Hematopoietic multipotent progenitor cell treated with erythropoietin and hydrocortisone succinate and interleukin-3 and kit ligand, for 8 days (in vitro differentiated cells): Measurements from ENCODE around the gene ACAP2.
A peak's percentile ranks its signal among the peaks of the same experiment; 100 is the strongest.
"Not testable (repeated sequence)": the region's sequence is repeated elsewhere in the genome, so short reads cannot be mapped to it uniquely, and the experiment has no call there.

ENCODE experiments used
- DNase-seq: peaks from one replicate; pipeline ENCODE4 v3.0.0-alpha.2; 2015

The ACAP2 gene

DNA sequence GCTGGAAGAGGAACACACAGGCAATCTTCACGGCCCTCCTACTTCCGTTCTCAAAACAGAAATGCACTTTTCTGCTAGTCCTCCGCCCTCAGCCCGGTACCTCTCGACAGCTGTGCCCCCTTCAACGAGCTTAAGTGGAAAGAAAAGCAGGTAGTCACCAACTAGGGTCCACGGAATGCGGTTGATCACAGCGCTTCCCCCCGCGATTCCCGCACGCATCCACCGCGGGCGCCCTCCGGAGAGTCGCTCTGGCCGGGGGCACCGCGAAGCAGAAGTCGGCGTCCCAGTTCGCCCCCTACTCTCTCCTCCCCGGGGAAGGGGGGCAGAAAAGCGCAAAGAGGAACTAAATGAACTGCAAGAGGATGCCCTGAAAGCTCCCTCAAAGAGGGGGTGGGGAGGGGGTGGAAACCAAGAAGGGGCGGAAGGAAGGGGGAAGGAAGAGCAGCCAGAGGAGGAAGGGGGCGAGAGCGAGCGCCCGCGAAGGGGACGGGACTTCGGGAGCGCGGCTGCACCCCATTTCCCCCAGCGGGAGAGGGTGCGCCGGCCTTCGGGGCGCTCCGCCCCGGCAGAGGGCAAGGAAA is 738 bp downstream of the ACAP2 start:
- DNase-seq = peak; percentile 52

DNA sequence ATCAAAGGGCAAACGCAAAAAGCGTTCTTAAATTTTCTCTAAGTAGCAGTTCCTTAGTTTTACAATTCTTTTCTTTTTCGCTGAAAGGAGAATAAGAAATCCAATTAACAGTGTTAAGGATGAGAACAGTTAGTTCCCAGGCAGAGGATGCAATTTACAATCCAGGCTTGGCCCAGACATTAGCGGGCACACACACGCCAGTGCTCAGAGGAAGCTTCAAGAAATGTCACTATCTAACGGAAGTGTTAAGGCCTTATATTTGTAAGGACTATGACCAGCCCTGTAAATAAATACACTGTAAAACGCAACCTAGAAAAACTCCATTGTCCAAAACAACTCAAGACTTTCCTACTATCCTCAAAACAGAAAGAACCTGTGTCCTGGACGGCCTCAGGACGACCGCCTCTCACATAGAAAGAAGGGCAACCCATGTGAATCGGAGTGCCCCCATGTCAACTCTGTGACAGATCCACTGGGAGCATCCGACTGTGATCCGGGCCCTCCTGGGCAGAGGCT is 1.3 kb downstream of the ACAP2 start:
- DNase-seq = no peak

DNA sequence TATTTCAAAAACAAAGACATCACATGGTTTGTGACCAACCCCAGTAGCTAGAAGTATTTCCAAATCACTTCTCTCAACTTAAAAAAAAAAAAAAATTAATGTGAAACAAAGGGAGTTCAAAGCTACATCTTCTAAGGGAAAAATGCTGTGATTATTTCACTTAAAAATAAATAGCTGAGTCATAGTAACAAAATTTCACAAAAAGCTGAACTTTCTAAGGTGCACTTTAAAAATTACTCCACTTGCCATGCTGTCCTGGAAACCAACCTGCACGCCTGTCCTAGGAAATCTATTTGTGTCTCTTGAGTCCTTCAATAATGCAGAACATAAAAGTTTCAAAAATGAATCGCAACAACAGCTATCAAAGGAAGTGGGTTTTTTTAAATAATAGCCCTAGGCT is 1.8 kb downstream of the ACAP2 start:
- no peak for DNase-seq

DNA sequence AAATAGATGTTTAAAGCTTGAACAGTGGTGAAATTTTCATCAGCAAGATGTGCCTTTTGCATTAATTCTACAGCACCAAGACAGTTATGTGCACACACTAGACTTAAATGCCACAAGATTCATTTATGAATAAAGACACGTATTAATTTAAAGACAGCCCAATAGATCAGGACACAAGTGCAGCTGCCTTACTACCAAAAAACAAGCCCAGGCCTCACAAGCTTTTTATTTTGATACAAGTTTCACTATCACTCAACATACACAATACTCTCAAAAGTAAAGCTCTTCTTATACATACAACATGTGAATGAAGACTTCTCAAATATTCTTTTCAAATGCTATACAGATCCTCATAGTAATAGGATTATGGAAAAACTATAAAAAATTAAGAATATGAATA is 2.4 kb downstream of the ACAP2 start:
- DNase-seq = no peak

DNA sequence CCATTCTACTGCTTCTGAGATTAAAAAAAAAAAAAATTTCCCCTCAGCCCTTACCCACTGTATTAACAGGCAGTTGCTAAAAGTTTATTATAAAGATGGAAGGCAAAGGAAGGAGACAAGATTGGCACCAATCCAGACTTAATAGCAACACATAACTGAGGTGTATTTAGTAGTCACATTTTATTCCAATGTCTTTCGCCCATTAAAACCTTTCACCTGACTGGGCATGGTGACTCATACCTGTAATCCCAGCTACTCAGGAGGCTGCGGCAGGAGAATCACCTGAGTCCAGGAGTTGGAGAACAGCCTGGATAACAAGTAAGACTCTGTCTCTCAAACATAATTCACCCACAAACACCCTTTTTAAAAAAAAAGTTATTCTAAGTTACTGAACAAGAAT is 4.4 kb downstream of the ACAP2 start:
- DNase-seq = peak; percentile 16

DNA sequence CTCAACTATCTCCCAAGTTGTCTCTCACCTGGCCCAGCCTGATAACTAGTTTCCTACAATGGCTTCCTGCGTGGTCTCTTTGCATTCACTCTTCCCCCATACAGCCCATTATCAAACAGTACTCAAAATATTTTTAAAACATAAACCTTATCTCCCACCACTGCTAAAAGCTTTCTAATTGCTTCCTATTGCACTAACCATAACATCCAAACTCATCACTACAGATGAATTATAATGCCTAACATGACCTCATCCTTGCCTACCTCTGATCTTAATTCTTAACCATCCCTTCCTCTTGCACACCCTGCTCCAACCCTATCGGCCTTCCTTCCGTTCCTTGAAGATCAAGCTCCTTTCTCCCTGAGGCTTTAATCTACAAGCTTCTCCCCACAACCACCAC is 17.0 kb downstream of the ACAP2 start:
- peak; percentile 10 for DNase-seq

DNA sequence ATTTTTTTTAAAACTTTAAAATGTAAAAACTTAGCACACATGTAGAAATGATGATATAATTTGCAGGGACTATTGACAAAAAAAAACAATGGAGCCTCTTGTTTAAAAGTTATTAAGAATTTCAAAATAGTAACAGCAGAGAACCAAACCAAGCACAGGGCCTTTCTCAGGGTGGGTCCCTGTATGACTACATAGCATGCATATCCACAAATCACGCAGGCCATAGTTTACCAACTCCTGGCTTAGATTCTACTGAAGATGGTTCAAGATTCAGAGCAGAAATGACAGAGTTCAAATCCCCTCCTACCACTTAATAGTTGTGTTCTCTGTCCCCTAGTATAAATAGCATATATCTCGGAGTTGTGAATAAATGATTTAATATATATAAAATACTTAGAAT is 19.0 kb downstream of the ACAP2 start:
- no peak for DNase-seq

DNA sequence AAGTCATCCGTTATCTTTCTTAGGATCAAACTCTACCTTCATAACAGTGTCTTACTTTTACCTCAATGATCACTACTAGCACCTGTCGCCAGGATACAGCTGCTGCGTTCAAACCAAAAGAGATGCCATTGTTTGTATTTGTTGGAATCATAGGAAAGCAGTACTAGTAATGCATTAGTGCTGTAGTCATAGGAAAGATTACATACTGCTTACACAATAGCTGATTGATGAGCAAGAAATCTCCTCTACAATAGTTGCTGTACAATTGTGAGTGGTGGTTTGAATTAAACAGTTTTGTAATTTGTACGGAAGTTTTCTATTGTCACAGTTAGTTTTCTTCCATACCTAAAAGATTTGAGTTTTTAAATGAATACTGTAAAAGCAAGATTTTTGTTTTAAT is 21.4 kb downstream of the ACAP2 start:
- no peak for DNase-seq

DNA sequence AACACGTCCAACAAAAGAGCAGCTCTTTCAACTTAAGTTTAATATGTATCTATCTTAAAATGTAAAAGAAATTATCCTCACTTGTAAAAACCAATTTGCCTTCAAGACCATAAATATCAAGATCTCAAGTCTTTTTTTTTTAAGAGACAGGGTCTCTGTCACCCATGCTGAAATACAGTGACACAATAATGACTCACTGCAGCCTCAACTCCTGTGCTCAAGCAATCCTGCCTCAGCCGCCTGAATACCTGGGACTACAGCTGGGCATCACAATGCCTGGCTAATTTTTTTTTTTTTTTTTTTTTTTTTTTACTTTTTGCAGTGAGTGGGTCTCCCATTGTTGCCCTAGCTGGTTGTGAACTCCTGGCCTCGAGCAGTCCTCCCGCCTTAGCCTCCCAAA is 26.0 kb downstream of the ACAP2 start:
- DNase-seq = no peak

DNA sequence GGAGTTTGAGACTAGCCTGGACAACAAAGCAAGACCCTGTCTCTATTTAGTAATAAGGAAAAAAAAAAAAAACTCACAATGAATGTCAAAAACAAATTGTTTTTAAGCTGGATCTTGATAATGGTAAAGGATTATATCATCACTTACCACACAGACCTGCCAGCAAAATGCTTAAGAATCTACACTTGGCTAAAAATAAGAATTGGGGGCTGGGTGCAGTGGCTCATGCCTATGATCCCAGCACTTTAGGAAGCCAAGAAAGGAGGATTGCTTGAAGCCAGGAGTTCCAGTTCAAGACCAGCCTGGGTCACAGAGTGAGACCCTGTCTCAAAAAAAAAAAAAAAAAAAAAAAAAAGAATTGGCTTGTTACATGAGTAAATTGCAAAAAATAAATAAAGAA is 31.0 kb downstream of the ACAP2 start:
- no peak for DNase-seq

DNA sequence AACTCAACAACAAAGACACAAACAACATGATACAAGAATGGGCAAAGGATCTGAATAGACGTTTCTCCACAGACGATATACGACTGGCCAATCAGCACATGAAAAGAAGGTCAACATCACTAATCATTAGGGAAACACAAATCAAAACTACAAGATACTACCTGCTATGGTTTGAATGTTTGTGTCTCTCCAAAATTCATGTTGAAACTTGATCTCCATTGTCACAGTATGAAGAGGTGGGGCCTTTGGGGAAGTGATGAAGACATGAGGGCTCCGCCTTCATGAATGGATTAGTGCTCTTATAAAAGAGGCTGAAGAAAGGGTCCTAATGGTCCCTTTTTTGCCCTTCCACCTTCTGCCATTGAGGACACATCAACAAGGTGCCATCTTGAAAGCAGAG is 32.3 kb downstream of the ACAP2 start:
- DNase-seq = no peak

DNA sequence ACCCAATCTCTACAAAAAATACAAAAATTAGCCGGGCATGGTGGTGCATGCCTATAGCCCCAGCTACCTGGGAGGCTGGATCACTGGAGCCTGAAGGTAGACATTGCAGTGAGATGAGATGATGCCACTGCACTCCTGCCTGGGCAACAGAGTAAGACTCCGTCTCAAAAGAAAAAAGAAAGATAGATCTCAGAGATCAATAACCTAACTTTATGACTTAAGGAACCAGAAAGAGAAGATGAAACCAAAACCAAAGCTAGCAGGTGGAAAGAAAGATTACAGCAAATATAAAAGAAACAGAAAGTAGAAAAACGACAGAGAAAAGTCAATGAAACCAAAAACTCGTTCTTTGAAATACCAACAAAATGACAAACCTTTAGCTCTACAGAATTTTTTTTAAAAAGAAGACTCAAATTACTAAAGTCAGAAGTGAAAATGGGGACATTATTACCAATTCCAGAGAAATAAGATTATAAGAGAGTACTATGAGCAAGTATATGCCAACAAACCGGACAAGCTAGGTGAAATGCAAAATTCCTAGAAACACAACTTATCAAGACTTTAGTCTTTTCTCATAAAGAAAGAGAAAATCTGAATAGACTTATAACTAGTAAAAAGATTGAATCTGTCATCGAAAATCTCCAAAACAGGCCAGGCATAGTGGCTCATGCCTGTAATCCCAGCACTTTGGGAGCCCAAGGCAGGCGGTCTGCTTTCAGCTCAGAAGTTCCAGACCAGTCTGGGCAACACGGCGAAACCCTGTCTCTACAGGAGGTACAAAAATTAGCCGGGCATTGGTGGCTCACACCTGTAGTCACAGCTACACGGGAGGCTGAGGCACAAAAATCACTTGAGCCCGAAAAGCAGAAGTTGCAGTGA is 35.0 kb downstream of the ACAP2 start:
- no peak for DNase-seq

DNA sequence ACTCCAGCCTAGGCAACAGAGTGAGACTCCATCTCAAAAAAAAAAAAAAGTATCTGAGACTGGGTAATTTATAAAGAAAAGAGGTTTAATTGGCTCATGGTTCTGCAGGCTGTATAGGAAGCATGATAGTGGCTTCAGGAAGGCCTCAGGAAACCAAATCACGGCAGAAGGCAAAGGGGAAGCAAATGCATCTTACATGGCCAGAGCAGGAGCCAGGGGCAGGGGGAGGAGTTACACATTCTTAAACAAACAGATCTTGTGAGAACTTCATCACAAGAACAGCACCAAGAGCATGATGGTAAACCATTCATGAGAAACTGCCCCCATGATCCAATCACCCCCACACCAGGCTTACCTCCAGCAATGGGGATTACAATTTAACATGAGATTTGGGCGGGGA is 37.2 kb downstream of the ACAP2 start:
- no peak for DNase-seq

DNA sequence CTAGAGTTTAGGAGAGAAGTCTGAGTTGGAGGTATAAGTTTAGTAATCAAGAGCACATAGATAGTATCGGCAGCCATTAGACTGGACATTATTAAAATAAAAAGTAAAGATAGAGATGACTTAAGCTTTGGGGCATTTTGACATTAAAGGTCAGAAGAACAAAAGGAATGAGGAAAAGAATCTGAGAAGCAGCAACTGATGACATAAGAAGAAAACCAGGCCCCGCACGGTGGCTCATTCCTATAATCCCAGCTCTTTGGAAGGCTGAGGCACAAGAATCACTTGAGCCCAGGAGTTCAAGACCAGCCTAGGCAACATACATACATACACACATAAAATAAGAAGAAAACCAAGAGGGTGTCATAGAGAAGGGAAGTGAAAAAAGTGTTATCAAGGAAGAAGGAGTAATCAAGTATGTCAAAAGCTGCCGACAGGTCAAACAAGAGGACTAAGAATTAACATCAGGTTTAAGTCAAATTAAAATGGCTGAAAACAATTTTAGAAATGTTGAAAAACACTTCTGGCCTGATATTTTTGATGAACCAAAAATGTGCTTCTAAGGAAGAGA is 38.9 kb downstream of the ACAP2 start:
- DNase-seq = no peak

DNA sequence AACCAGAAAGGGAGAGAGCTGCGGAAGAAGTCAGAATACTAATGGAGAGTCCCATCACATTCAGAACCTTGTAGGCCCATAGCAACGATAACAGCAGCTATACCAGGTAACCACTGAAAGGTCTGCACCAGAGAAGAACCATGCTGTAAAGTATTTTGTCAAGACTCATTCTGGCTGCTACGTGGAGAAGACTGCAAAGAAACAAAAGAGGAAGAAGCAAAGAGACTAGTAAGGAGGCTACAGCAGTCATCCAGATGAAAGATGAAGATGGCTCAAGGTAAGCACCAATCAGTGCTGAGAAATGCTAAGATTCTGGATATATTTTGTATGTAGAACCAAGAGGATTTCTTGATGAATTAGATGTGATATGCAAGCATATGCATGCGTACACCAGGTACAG is 39.6 kb downstream of the ACAP2 start:
- no peak for DNase-seq

DNA sequence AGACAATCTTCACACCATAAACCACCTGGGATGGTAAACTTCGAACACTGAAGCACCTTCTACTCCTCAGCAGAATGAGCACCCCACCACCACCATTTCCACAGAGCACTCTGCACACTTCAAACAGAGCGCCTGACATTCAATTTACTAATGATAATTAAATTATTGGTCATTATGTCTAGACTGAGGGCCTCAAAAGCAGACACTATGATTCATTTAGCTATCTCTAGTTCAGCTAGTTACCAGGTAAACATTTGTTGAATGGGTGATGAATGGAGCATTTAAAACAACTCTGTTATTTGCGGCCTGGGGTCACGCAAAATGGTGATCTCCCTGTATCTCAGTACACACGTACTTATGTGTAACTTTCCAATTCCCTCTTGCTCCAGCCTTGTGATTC is 40.9 kb downstream of the ACAP2 start:
- no peak for DNase-seq

DNA sequence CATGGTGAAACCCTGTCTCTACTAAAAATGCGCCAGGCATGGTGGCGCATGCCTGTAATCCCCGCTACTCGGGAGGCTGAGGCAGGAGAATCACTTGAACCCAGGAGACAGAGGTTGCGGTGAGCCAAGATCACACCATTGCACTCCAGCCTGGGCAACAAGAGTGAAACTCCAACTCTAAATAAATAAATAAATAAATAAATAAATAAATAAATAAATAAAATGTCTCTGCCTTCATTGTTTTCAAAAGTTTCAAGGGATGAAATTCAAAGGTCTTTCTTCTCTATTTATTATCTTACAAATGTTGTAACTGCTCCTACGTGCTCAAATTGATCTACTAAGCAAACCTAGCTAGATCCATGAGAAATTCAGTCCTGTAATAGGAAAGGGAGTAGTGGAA is 44.4 kb downstream of the ACAP2 start:
- not testable (repeated sequence) for DNase-seq

DNA sequence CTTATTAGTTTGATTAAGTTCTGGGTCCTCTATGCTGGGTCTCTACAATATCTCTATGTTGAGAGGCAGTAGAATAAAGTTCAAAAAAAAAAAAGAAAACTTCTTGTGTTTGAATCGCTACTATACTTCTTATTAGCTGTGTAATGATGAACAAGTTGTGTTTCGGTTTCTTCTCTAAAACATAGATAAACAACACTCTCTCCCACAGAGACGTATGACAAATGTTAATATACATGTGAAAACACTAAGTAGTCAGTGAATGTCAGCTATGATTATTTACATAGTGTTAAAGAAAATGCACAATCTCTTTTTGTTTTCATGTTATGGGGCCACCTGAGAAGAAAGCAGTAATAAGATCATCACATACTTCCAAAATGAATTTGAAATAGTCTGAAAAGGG is 45.3 kb downstream of the ACAP2 start:
- no peak for DNase-seq

DNA sequence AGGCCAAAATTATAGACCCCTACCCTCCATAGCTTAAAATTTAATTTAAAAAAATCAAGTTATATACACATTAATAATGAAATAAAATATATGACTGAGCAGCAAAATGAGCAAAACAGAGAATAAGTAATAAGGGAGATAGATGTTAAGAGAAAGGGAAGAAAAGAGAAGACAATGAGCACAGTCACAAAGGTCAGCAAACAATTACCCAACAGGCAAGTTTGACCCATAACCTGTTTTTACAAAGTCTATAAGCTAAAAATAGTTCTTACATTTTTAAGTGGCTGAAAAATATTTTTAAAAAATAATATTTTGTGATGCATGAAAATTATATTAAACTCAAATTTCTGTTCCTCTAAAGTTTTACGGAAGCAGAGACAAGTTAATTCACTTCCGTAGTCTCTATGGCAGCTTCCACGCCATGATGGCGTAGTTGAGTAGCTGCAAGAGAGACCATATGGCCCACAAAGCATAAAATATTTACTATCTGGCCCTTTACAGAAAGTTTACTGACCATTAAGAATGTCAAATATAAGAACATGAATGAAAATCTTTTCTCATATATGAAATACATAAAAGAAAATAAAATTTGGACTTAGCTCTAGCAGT is 47.5 kb downstream of the ACAP2 start:
- no peak for DNase-seq

DNA sequence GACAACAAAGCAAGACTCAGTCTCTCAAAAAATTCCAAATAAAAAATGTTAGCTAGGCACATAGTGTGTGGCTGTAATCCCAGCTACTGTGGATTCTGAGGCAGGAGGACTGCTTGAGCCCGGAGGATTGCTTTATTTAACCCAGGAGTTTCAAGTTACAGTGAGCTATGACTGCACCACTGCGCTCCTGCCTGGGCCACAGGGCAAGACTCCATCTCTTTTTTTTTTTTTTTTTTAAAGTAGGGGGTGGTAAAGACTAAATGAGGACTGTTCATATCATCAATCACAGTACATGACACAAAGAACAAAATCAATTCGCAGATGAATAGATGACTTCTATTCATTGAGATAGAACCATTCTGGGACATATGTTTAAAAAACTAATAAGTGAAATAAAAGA is 48.1 kb downstream of the ACAP2 start:
- DNase-seq = no peak

DNA sequence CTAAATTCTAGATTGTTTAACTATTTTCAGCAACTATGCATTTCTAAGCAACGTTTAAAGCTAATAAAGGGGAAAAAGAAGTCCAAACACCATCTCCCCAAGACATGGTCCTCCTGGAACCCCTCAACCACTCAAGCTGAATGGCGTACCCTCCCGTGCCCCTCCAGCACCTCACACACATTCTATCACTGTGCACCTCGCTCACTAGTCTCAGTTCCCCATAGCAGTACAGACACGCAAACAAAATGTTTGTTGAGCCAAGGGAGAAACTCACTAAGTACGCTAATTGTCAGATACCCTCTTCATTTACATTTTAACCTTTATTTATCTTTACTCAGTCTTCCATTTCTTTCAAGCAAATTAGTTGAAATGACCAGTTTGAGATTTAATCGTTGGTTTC is 48.8 kb downstream of the ACAP2 start:
- DNase-seq = no peak

DNA sequence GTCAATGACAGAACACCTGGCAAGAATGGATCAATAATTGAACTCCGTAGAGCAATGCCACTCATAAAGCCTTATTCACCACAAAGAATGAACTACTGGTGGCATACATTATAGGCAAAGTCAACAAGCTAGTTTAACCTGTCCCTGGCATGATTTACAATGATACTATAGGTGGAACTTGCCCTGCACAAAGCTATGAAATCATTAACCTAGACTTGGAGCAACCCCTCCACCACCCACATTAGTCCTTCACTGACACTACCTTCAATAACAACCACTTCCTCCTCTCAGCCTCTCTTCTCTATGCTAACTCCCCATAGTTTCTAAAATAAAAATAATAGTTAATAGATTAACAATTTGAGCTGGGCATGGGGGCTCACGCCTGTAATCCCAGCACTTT is 54.4 kb downstream of the ACAP2 start:
- DNase-seq = no peak

DNA sequence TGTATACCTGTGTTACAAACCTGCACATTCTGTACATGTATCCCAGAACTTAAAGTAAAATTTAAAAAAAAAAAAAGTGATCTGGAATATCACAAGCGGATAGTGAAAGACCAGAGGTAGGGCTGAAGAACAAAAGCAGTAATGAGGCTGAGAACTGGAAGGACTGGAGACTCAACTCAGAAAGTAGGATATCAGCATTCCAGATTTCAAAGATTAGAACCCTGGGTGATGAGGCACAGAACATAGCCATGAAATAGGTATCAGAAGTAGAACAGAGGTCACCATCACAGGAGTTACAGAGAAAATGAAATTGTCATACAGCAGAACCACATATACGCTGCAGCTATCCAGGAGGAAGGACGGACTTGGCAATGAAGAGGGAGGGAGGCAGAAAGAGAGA is 56.1 kb downstream of the ACAP2 start:
- no peak for DNase-seq

DNA sequence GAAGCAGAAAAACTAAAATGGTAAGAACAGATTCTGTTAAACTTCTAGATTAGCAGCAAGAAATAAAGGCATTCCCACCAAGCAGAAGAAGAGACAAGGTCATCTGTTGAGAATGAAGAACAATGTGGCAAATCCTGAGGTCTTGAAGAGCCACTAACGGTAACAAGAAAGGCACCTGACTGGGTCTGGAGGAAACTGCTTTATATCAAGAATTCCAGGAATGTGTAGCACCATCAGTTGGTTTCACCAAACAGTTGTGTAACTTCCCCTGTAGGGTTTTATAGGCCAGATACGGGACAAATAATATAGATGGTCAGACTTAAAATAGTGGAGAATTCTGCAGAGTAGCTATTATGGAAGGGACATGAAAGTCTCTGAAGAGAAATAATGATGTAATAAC is 57.3 kb downstream of the ACAP2 start:
- no peak for DNase-seq
